HFF-Myc (cell line): ENCODE results near the gene TMEM235.

Experiments used
- DNase-seq: peaks from one replicate; pipeline ENCODE4 v3.0.0-alpha.2; 2011; ENCODE audit warnings: low read depth; ENCODE audit errors: extremely low read depth
- H3K4me3 ChIP-seq: replicated peaks from 2 replicates; pipeline ENCODE4 v1.5.1; 2011; ENCODE audit warnings: low read depth, mild to moderate bottlenecking, control low read depth, low read length
- TF ChIP-seq, protein P1 (sequence below): IDR thresholded peaks from 2 replicates; pipeline ENCODE4 v1.5.1; 2012; ENCODE audit warnings: mild to moderate bottlenecking, low read depth, low read length, control low read depth; ENCODE audit errors: missing control alignments

TMEM235 gene

DNA sequence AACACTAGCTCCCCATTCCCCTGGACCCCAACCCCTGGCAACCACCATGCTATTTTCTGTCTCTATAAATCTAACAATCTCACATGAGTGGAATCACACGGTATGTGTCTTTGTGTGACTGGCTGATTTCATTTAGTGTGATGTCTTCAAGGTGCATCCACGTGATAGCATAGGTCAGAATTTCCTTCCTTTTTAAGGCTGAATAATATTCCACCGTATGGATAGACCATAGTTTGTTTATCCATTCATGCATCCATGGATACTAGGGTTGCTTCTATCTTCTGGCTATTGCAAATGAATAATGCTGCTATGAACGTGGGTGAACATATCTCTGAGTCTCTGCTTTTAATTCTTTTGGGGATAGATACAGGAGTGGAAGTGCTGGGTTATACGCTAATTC, 43.9 kb downstream of the TMEM235 start:
- no peak overlapping the region for H3K4me3 ChIP-seq
- TF ChIP-seq, protein P1, sequence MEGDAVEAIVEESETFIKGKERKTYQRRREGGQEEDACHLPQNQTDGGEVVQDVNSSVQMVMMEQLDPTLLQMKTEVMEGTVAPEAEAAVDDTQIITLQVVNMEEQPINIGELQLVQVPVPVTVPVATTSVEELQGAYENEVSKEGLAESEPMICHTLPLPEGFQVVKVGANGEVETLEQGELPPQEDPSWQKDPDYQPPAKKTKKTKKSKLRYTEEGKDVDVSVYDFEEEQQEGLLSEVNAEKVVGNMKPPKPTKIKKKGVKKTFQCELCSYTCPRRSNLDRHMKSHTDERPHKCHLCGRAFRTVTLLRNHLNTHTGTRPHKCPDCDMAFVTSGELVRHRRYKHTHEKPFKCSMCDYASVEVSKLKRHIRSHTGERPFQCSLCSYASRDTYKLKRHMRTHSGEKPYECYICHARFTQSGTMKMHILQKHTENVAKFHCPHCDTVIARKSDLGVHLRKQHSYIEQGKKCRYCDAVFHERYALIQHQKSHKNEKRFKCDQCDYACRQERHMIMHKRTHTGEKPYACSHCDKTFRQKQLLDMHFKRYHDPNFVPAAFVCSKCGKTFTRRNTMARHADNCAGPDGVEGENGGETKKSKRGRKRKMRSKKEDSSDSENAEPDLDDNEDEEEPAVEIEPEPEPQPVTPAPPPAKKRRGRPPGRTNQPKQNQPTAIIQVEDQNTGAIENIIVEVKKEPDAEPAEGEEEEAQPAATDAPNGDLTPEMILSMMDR = no peak
- DNase-seq = no peak

DNA sequence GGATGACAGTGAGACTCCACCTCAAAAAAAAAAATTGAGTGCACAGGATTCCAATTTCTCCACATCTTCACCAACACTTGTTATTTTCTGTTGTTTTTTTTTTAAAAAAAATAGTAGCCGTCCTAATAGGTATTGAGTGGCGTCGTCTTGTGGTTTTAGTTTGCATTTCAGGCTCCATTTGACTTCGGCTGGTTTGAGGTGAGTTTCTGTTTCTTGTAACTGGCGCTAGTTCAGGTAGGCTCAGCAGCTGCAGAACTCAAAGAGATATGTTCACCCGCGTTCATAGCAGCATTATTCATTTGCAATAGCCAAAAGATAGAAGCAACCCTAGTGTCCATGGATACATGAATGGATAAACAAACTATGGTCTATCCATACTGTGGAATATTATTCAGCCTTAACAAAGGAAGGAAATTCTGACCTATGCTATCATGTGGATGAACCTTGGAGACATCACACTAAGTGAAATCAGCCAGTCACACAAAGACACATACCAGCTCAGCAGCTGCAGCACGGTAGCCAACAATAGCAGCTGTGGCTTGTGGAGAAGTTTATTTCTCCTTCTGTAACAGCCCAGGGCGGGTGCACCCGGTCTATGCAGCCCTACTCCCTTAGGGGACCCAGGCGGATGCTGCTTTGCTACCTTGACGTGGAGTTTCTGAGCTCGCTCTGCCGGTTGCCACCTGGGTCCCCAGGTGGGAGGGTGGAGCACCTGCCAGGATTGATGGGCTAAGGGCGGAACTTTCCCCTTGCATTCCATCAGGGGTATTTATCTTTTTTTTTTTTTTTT, 44.9 kb downstream of the TMEM235 start:
- no peak overlapping the region for H3K4me3 ChIP-seq
- TF ChIP-seq, protein P1 = no peak
- no peak for DNase-seq

DNA sequence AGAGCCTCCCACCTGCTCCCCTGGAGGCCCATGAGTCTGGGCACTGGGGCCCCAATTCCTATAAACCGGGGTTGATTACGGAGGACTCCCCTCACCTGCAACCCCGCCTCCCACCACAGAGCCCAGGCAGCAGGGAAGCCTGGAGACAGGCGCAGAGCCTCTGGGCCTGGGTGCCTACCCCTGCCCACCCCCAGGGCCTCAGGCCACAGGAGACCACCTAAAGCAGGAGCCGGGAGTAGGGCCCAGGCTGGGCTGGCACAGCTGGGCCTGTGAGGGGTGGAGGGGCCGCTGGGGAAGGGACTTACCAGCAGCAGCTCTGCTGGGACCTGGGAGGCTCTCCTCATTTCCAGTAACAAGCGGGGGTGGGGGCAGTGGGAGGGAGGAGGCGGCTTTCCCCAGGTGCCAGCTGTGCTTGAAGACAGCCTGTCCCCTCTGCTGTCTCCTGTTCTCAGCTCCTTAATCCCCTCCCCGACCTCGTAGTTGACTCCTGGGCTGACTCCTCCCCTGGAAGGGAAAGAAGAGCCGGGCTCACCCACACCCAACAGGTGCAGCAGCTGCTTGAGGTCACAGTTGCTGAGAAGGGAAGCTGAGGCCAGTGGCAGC, 46.8 kb downstream of the TMEM235 start:
- no peak overlapping the region for H3K4me3 ChIP-seq
- no peak for DNase-seq
- TF ChIP-seq, protein P1 = no peak

DNA sequence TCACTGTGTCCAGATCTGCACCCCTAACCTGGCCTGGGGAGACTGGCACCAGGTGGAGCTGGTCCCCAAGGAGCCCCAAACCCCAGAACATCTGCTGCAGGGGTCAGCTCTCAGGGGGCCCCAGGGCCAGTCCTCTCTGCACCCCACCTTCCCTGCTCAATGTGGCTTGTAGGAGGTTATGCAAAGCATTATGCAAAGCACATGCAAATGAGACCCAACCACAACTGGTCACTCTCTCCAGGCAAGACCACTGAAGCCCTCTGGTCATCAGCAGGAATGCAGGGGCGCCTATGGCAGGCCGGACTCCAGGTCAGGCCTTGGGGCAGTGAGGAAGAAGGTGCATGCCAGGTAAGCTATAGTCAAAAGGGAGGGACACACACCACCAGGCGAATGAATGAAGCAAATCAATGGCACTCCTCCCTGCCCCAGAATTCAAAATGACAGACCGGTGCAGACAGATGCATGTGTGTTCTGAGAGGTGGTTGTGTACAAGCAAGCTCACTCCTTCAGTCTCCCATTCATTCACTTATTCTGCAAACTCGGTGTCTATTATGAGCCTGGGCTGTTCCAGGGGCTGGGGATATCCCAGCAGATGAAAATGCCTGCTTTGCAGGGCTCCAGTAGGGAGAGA, 48.0 kb downstream of the TMEM235 start:
- H3K4me3 ChIP-seq = no peak overlapping the region
- TF ChIP-seq, protein P1 = no peak
- no peak for DNase-seq

DNA sequence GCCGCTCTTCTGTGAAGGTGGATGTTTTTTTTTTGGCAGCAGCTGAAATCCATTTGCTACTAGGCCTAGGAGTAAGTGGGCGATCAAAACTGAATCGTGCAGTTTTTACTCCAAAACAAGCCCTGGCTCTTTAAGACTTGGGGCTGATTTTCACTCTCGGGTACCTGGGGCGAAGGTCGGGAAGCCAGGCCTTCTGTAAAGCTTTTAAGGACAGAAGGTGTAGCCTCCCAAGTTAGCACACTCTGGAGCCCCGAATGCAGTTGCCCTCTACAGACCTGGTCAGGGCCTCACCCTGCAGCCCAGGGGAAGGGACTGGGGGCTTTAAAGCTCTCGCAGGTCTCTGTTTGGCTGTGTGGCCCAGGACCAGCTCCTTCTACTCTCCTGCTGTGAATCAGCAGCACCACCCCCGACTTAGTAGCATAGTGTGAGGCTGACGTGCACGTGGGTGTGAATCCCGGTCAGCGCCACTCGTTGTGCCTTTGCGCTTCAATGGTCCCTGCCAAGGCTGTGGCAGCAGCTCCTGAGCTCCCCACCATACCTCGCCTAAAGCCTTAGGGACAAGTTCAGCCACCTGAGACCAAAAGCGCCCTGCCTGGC, 49.9 kb downstream of the TMEM235 start:
- DNase-seq = no peak
- TF ChIP-seq, protein P1 = no peak
- H3K4me3 ChIP-seq = no peak overlapping the region

DNA sequence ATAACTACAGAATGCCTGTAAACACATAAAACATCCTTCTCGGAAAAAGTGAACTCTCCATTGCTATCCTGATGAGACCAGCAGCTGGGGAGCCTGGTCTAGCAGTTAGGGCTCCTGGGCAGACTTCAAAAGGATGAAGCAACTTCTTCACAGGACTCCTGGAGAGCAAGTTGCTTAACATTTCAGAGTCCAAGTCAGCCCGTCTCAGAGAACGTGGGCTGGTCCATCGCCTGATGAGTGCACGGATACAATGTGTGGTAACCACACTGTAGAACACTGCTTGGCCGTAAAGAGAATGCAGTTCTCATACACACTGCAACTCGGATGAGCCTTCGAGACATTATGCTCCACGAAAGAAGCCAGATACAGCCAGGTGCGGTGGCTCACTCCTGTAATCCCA, 52.7 kb downstream of the TMEM235 start:
- TF ChIP-seq, protein P1 = no peak
- DNase-seq = no peak
- H3K4me3 ChIP-seq = no peak overlapping the region
